HFF-Myc (cell line): Measurements from ENCODE around the gene FAM13A.
A peak's percentile ranks its signal among the peaks of the same experiment; 100 is the strongest.

ENCODE experiments used
- DNase-seq: peaks from one replicate; pipeline ENCODE4 v3.0.0-alpha.2; 2011; ENCODE audit warnings: low read depth; ENCODE audit errors: extremely low read depth
- H3K4me3 ChIP-seq: replicated peaks from 2 replicates; pipeline ENCODE4 v1.5.1; 2011; ENCODE audit warnings: low read depth, mild to moderate bottlenecking, control low read depth, low read length
- TF ChIP-seq, protein P1 (sequence below): IDR thresholded peaks from 2 replicates; pipeline ENCODE4 v1.5.1; 2012; ENCODE audit warnings: mild to moderate bottlenecking, low read depth, low read length, control low read depth; ENCODE audit errors: missing control alignments

Gene FAM13A

DNA sequence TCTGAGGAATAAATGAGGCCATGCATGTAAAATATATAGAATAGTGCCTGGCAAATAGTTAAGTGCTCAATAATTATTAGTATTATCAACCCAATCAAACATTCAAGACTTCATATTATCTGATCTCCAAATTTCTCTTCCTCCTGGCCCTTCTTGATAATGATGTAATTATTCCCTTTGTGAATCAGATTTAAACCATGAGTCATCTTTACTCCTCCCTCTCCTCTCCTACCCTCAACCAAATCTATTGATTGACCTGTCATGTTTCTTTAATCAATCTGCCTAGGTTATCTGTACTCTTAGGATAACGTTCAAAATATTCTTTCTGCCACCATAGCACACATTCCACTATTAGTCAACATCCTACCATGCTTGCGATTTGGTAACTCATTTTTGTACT, 229.5 kb downstream of the FAM13A start:
- H3K4me3 ChIP-seq: no peak overlapping the region
- TF ChIP-seq, protein P1, sequence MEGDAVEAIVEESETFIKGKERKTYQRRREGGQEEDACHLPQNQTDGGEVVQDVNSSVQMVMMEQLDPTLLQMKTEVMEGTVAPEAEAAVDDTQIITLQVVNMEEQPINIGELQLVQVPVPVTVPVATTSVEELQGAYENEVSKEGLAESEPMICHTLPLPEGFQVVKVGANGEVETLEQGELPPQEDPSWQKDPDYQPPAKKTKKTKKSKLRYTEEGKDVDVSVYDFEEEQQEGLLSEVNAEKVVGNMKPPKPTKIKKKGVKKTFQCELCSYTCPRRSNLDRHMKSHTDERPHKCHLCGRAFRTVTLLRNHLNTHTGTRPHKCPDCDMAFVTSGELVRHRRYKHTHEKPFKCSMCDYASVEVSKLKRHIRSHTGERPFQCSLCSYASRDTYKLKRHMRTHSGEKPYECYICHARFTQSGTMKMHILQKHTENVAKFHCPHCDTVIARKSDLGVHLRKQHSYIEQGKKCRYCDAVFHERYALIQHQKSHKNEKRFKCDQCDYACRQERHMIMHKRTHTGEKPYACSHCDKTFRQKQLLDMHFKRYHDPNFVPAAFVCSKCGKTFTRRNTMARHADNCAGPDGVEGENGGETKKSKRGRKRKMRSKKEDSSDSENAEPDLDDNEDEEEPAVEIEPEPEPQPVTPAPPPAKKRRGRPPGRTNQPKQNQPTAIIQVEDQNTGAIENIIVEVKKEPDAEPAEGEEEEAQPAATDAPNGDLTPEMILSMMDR: no peak
- no peak for DNase-seq

DNA sequence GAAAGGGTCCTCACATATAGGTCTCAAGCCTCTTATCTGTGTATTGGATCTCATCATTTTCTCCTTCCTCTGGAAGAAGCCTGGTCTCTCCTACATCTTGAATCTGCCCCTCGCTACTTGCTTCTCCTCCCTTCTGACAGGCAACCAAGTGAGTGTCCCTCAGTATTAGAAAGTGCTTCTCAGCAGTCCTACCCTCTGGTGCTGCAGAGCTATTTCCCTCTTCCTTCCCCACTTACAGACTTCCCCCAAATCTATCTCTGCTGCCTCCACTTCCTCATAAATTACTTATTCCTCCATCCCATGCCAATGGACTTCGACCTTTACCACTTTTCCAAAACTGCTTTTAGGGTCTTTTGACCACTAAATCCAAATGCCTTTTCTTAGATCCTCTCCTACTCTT, 230.2 kb downstream of the FAM13A start:
- no peak for DNase-seq
- H3K4me3 ChIP-seq: no peak overlapping the region

DNA sequence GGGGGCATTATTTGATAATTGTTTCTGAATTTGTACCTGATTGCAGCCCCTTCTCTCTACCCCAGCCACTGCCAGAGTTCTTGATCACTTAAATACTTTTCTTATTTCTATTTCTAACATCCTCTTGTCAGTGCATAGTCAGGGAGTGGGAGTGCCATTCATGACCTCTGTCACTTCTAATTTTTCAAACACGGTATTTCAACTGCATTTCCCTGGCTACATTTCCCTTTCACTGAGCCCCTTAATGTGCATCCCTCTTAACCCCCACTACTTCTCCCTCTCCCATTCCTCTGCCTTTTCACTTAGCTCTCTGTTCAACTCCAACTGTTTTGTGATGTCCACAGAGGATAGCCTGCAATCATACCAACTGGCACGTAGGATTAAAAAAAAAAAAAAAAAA, 231.1 kb downstream of the FAM13A start:
- TF ChIP-seq, protein P1: no peak
- H3K4me3 ChIP-seq: no peak overlapping the region
- DNase-seq: no peak

More for the DNA sequence above, 230.2 kb downstream of the FAM13A start:
- TF ChIP-seq, protein P1: no peak

DNA sequence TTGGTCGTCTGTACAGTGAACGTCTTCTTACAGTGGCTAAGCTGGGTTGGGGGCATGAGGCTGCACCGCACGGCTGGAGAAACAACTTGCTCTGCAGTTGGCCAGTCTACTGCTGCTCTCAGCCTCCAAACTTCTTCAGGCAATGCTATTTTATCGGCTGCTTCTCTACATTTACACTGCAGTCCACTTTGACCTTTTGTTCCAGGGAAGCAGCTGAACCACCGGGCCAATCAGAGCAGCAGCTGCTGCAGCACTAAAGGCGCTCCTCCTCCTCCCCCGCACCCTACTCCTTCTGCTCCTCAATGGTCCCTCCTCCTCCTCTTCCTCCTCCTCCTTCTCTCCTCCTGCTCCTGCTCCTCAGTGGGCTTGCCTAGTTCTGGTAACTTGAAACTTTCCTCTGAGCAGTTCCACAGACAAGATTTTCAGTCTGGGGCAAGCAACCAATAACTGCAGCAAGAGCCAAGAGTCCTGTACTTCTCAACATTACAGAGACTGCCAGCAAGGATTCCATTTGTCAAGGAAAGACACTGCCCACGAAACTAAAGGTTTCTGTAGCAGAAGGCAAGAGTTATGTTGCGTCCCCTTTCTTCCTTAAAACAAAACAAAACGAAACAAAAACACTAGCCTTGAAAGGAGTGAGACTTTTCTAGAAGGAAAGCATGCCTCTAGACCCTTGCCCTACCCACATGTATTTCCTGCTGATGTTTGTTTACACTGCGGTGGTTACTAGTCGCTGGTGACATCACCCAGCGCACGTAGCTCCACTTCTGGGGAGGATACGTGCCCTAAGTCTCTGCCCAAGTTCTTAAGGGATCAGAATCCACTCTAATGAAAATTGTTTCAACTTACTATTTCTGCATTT, 233.7 kb downstream of the FAM13A start:
- peak overlapping the region; percentile 39 for H3K4me3 ChIP-seq
- peak; percentile 91 for DNase-seq
- TF ChIP-seq, protein P1: no peak

DNA sequence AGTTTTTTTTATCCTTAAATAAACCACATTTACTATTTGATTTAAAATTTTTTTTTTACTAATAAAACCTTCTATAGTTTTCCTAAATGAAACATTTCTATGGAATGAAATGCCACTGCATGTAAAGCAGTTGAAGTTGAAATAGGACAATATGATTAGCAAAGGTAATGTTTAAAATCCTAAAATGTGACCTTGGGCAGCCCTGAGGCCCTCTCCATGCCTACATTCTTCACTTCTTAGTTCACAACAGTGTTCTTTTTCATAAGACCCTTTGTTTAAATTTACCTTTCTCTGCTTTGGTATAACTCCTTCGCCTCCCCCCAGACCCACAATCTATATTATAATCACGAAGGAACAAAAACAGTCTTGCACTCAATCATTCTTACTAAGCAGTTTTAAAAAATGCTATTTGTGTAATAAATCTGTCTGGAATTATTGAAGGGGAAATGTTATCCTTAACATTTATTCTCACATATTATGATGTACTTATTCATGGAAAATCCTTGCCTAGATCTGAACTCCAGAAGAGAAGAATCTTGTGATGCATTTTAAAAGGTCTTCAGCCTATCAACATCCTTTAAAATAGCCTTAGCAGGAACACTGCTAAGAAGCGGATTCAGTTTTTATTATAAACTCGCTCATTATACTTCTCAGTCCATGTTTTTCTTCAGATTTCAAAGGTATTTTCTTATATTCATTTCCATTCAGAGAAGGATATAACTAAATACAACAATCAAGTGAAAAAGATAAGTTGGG, 234.8 kb downstream of the FAM13A start:
- TF ChIP-seq, protein P1: no peak
- no peak for DNase-seq
- H3K4me3 ChIP-seq: peak overlapping the region; percentile 39

DNA sequence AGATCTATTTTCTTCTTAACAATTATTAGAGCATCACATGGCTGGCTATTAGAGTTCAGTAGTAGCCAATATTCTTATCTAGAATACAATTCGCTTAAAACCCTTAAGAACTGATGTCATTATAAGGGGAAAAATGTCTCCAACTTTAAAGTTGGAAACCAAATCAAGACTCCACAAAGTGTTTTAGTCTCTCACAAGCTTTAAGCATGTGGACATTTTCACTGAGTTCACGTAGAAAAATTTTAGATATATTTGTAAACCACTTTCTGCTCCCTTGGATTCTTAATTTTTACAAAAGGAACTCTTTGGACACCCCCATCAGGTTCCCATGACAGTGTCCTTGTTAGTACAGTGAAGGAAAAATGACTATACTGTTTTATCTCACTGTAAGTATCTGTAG, 235.5 kb downstream of the FAM13A start:
- H3K4me3 ChIP-seq: no peak overlapping the region
- TF ChIP-seq, protein P1: no peak
- DNase-seq: no peak
